GM21515 (cell line): ENCODE results near the gene RSRC2.
"Not testable (repeated sequence)": the region's sequence is repeated elsewhere in the genome, so short reads cannot be mapped to it uniquely, and the experiment has no call there.

Experiments
- ATAC-seq: cut with Tn5 transposase; IDR thresholded peaks from one replicate; pipeline ENCODE4 v1.9.1; 2021; ENCODE audit not compliant: unreplicated experiment

Gene RSRC2

GRCh38 chr12:122519418-122519817 lies 7.3 kb downstream of the RSRC2 start:
- no peak for ATAC-seq

DNA sequence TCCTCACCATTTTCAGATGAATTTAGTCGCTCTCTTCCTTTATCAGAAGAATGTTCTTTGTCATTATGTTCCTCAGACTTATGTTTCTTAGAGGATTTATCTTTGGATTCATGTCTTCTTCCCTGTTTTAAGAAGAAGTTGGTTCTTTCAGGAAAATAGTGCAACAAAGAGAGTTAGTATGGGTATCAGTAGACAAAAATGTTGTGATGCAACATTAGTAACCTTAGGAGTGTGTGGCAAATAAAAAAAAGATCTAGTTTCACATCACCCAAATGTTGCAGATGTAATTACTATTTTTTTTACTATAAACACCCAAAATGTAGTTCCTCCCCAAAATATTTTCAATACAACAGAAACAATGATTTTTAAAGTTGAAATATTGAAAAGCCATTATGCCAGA lies 7.8 kb downstream of the RSRC2 start:
- no peak for ATAC-seq

- ATAC-seq: no peak
Observed at GRCh38 chr12:122517877-122518276, 8.9 kb downstream of the RSRC2 start.

DNA sequence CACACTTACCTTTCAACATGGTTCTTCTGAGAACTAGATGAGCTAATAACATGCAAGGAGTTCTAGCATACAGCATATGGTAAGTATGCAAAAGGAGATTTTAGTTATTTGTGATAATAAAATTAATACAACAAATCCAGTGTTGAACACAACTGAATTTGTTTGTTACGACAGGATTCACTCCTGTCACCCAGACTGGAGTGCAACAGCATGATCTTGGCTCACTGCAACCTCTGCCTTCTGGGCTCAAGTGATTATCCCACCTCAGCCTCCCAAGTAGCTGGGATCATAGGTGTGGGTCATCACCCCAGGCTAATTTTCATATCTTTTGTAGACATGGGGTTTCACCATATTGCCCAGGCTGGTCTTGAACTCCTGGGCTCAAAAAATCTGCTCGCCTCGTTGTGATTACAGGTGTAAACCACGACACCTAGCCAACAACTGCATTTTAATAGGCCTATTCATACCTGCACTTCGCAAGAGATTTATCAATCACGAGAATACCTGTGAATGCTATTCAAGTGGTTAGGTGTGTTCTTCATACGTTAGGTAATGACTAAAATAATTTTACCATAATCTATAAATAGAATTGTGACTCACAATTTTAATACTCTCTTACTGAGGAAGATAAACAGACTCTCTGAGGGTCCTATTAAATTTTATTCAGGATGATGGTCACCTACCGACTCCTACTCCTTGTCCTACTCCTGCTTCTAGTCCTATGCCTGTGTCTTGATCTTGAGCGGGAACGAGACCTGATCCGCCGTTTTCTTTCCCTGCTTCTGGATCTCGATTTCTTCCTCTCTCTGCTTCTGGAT lies 10.0 kb downstream of the RSRC2 start:
- no peak for ATAC-seq

DNA sequence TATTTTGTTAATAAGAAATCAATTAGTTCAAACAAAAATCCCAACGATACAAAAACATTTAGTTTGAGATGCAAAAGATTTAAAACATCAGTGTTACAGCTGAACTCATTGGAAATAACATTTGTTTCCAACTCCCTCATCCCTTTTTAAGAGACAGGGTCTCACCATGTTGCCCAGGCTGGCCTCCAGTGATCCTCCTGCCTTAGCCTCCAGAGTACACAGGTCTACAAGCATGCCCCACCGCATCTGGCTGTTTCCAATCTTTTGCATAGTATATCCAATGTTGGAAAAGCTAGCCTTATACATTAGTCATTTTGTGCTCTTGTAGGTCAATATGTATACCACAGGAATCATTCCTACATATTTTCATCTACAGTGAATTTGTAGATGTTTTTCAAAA lies 11.5 kb downstream of the RSRC2 start:
- ATAC-seq: no peak

DNA sequence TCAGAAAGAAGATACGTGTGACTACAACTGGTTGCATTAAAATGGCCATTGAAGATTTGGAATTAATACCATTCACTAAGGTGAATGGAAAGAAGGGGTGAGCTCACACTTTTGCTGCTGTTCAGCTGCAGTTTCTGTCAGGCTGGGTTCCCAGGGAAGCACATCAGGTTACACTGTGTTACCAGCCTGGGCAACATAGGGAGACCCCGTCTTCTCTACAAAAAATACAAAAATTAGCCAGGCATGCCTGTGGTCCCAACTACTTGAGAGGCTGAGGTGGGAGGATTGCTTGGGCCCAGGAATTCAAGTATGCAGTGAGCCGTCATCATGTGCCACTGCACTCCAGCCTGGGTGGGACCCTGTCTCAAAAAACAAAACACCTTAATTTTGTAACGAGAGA lies 13.1 kb downstream of the RSRC2 start:
- ATAC-seq: no peak

DNA sequence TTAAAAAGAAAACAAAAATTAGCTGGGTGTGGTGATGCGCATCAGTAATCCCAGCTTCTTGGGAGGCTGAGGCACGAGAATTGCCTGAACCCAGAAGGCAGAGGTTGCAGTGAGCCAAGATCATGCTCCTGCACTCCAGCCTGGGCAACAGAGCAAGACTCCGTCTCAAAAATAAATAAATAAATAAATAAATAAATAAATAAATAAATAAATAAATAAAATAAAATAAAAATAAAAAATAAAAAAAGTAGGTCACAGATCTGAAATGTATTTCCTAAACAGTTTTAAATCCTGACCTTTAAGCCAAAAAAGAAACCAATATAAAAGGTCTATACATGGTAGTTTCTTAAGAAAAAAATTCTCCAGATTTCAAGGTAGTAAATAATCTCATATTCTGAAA lies 13.7 kb downstream of the RSRC2 start:
- ATAC-seq: not testable (repeated sequence)

DNA sequence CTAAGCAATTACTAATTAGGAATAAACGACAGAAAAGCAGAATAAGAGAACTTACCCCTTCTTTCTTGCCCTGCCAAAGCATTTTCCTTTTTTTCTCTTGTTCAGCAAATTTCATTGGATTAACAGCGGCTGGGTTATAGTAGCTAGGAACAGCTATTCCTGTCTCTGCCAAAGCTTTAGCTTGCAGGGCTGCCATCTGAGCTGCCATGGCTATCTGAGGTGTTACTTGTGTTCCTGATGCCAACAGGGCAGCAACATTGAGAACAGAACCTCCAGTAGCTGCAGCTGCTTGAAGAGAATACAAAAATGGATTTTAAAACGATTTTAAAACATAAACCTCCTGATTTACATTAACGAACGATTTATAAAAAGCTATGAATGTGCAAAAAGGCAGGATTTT lies 18.6 kb downstream of the RSRC2 start:
- no peak for ATAC-seq

DNA sequence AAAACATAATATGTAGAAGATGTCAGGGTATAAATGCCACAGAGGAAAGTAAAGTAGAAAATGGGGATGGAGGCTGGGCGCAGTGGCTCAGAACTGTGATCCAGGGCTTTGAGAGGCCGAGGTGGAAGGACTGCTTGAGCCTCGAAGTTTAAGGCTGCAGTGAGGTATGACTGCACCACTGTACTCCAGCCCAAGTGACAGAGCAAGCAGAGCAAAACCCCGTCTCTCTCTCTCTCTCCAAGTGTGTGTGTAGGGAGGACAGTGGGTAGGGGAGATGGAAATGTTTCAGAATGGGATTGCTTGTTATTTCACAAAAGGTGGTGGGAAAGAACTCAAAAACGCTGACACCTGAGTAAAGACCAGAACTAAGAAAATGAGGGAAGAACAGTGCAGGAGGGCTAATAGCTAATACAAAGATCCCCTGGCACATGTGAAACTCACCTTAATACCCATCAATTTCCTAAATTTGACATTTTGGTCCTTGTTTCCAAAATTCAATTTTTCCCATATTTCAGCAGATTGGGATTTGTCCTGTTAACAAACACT lies 20.3 kb downstream of the RSRC2 start:
- no peak for ATAC-seq

GRCh38 chr12:122505419-122506051 lies 21.2 kb downstream of the RSRC2 start:
- no peak for ATAC-seq

GRCh38 chr12:122503783-122504590 lies 22.7 kb downstream of the RSRC2 start:
- ATAC-seq: no peak

- no peak for ATAC-seq
Observed at GRCh38 chr12:122503147-122503751, 23.5 kb downstream of the RSRC2 start.

- ATAC-seq: no peak
Observed at GRCh38 chr12:122501489-122501989, 25.2 kb downstream of the RSRC2 start.

DNA sequence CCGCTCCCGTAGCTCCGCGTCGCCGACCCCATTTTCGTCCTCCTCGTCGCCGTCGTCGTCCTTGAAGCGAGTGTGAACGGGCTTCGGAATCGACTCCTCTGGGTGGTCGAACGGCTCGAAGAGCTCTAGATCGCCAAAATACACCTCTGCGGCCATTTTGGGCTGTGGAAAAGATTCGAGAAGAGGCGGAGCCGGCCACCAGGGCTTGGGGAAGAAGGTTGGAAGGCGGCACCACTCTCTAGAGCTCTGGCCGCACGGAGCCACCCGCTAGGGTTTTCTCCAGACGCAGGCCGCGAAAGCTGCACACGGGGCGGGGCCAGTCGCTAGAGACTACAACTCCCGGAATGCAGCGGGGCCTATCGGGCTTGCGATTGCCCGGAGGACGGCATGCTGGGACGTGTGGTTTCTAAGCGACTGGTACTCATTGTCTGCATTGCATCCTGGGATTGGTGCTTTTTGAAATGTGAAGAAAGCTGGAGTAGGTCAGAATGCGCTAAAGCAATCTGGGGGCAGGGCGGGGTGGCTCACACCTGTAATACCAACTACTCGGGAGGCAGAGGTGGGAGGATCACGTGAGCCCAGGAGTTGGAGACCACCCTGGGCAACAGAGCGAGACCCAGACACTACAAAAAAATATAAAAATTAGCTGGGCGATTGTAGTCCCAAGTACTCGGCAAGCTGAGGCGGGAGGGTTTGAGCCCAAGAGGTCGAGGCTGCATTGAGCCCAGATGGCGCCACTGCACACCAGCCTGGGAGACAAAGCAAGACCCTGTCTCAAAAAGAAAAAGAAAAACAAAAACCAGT lies 25.8 kb downstream of the RSRC2 start, which contains the start of gene ZCCHC8:
Gene ZCCHC8, minus strand, starts transcription at position 248 of the 804 bp plus-strand sequence. Its CDS starts 92 bp downstream, at position 156.
- peak; percentile 85 for ATAC-seq

DNA sequence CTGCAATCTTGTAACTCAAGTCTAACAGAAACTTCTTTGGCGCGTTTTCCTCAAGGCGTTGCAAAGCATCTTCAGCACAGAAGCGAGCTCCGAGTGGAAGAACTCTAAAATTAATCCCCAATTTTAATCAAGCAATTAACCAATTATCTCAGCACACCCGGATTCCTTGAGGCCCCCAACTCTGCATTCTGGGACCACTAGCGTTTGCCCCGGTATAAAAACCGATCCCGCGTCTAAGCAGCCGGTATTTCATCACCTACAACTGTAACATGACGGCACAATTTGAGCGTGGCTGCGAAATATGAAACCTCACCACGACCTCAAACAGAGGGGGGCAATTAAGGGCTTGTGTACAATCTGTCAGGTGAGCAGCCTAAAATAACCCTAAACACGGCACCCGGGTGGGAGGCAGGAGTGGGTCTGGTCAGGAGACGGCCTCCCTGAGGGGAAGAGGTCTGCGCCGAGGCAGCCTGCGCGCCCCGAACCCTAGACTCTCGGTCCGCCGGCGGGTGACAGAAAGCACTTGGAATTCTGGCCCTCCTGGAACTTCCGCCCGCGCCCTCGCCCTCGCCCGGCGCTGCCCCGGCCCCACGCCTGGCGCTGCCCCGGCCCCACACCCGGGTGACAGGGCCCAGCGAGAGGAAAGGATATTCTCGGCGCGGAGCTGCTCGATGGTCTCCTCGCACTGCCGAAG lies 26.6 kb downstream of the RSRC2 start:
- ATAC-seq: peak; percentile 22

DNA sequence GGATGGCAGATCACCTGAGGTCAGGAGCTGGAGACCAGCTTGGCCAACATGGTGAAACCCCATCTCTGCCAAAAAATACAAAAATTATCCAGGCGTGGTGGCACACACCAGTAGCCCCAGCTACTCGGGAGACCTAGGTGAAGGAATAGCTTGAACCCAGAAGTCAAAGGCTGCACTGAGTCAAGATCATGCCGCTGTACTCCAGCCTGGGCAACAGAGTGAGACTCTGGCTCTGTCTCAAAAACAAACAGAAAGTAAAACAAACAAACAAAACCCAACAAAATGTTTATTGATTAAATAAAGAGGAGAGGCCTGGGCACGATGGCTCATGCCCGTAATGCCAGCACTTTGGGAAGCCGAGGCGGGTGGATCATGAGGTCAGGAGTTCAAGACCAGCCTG lies 31.5 kb downstream of the RSRC2 start:
- no peak for ATAC-seq

DNA sequence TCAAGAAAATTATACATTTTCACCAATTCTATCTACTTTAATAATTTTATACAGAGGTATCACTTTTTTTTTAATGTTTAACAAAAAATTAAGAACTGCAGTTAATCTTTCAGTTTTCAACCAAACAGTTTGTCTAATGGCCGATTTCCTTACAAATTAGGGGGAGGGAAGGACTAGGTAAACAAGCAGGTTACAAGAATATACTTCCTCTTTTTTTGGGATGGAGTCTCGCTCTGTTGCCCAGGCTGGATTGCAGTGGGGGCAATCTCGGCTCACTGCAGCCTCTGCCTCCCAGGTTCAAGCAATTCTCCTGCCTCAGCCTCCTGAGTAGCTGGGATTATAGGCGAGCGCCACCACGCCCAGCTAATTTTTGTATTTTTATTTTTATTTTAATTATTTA lies 33.5 kb downstream of the RSRC2 start:
- ATAC-seq: not testable (repeated sequence)

DNA sequence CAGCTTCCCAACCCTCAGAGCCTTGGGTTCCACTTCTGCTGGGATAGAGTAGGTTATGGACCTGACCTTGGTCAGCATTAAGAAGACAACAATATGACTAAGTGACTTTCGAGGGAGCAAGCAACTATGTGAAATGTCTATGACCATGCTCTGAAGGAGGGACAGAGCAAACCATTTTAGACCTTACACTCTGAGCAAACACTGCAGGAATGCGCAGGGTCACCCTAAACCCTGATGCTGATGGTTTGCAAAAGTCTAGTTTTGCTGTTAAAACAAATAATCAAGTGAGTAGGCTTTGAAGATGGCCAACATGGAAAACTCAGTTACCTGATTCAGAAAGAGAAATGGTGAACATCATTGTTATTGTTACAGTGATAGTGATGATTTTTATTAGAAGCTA lies 34.7 kb downstream of the RSRC2 start:
- ATAC-seq: no peak

DNA sequence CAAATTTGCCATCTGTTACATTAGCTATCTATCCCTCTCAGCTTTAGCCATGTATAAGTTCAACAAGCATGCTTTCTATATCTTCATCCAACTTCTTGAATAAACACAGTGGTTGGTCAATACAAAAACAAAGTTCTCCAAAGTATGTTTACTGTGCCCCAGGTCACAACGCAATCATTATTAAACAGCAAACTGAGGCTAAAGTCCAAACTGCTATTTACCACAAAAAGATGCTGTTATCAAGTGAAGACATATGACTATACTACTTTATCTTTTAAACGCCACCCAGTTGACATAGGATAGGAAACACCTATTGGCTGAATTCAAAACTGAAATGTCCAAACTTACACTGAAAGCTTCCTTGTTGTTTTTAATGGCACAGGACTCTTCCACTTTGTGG lies 37.7 kb downstream of the RSRC2 start:
- ATAC-seq: no peak
